ENCODE data around the gene ZNF385B.

Gene ZNF385B

GRCh38 chr2:179646173-179646769 is 215.1 kb downstream of the ZNF385B start:
- TF ChIP-seq REST (IDR thresholded peaks at IDR 0.05; ENCODE audit: insufficient read depth in 1 of 2, low read depth in 2 of 2, low read length in 2 of 2) (no peak), TAF1 (IDR thresholded peaks at IDR 0.05; ENCODE audit: borderline replicate concordance, insufficient read depth, low read length) (no peak), FOXP2 (optimal IDR thresholded peaks at IDR 0.05; ENCODE audit: borderline replicate concordance, extremely low read depth, extremely low read length, insufficient read depth) (no peak), POLR2AphosphoS5 (IDR thresholded peaks at IDR 0.05; ENCODE audit: low read depth, low read length) (no peak), SIN3A (IDR thresholded peaks at IDR 0.05; ENCODE audit: borderline replicate concordance, insufficient read depth, low read length) (no peak)

- no peak for TF ChIP-seq POLR2AphosphoS5 (IDR thresholded peaks at IDR 0.05; ENCODE audit: low read depth, low read length)
- no peak for TF ChIP-seq FOXP2 (optimal IDR thresholded peaks at IDR 0.05; ENCODE audit: borderline replicate concordance, extremely low read depth, extremely low read length, insufficient read depth)
- no peak for TF ChIP-seq REST (IDR thresholded peaks at IDR 0.05; ENCODE audit: insufficient read depth in 1 of 2, low read depth in 2 of 2, low read length in 2 of 2)
- TF ChIP-seq TAF1 (IDR thresholded peaks at IDR 0.05; ENCODE audit: borderline replicate concordance, insufficient read depth, low read length) = no peak
- no peak for TF ChIP-seq SIN3A (IDR thresholded peaks at IDR 0.05; ENCODE audit: borderline replicate concordance, insufficient read depth, low read length)
Measured at GRCh38 chr2:179645047-179645446, 216.4 kb downstream of the ZNF385B start.

- TF ChIP-seq TAF1 (IDR thresholded peaks at IDR 0.05; ENCODE audit: borderline replicate concordance, insufficient read depth, low read length) (no peak), REST (IDR thresholded peaks at IDR 0.05; ENCODE audit: insufficient read depth in 1 of 2, low read depth in 2 of 2, low read length in 2 of 2) (no peak), POLR2AphosphoS5 (IDR thresholded peaks at IDR 0.05; ENCODE audit: low read depth, low read length) (no peak), FOXP2 (optimal IDR thresholded peaks at IDR 0.05; ENCODE audit: borderline replicate concordance, extremely low read depth, extremely low read length, insufficient read depth) (no peak), SIN3A (IDR thresholded peaks at IDR 0.05; ENCODE audit: borderline replicate concordance, insufficient read depth, low read length) (no peak)
Measured at GRCh38 chr2:179642462-179642861, 218.9 kb downstream of the ZNF385B start.

GRCh38 chr2:179636995-179637394 is 224.4 kb downstream of the ZNF385B start:
- TF ChIP-seq FOXP2 (optimal IDR thresholded peaks at IDR 0.05; ENCODE audit: borderline replicate concordance, extremely low read depth, extremely low read length, insufficient read depth) (no peak), POLR2AphosphoS5 (IDR thresholded peaks at IDR 0.05; ENCODE audit: low read depth, low read length) (no peak), REST (IDR thresholded peaks at IDR 0.05; ENCODE audit: insufficient read depth in 1 of 2, low read depth in 2 of 2, low read length in 2 of 2) (no peak), TAF1 (IDR thresholded peaks at IDR 0.05; ENCODE audit: borderline replicate concordance, insufficient read depth, low read length) (no peak), SIN3A (IDR thresholded peaks at IDR 0.05; ENCODE audit: borderline replicate concordance, insufficient read depth, low read length) (no peak)
